A673 (cell line): ENCODE measurements around the gene TNFAIP2. TPM values are rescaled to one million over a fixed set of nuclear protein-coding genes. Genes with fewer than 3 reads are reported as not detected.
"Not testable (repeated sequence)": the region's sequence is repeated elsewhere in the genome, so short reads cannot be mapped to it uniquely, and the experiment has no call there.

Source experiments
- BruUV-seq: library from RNA; stranded (reverse); fragments of 400-500 nt; replicated peaks from 2 replicates; lab custom pipeline; 2021; lab: Mats Ljungman, UMichigan
- CTCF ChIA-PET: fragments of 300-600 bp; sonication (Branson Sonifier 250); formaldehyde crosslinking; loops from one replicate; lab custom pipeline; 2022; ENCODE audit warnings: antibody characterized with exemption; lab: Charles Lee
- POLR2A ChIA-PET: fragments of 300-600 bp; sonication (Branson Sonifier 250); formaldehyde crosslinking; loops from one replicate; lab custom pipeline; 2022; ENCODE audit warnings: antibody characterized with exemption; ENCODE audit not compliant: low non-redundant PET; lab: Charles Lee
- DNase-seq: peaks from one replicate; pipeline ENCODE4 v3.0.0-alpha.2; 2015; ENCODE audit warnings: low spot score
- H3K27ac ChIP-seq: fragments of 200-600 bp; sonication (generic); 2 replicates; pipeline ENCODE4 v1.5.1; 2016; ENCODE audit warnings: mixed run types, low read depth, mild to moderate bottlenecking, mixed read lengths, antibody characterized with exemption, low read length; ENCODE audit not compliant: poor library complexity, severe bottlenecking
- H3K27me3 ChIP-seq: fragments of 200-600 bp; sonication (generic); replicated peaks from 2 replicates; pipeline ENCODE4 v1.6.1; 2017; ENCODE audit warnings: mixed run types, low read depth, mild to moderate bottlenecking, mixed read lengths, antibody characterized with exemption, low read length; ENCODE audit not compliant: insufficient read depth, poor library complexity
- H3K36me3 ChIP-seq: fragments of 200-600 bp; sonication (generic); 2 replicates; pipeline ENCODE4 v1.6.1; 2016; ENCODE audit warnings: mixed run types, mild to moderate bottlenecking, mixed read lengths, antibody characterized with exemption, low read length; ENCODE audit not compliant: insufficient read depth, poor library complexity, severe bottlenecking
- H3K4me1 ChIP-seq: fragments of 200-600 bp; sonication (generic); 2 replicates; pipeline ENCODE4 v1.6.1; 2017; ENCODE audit warnings: mixed run types, mild to moderate bottlenecking, mixed read lengths, antibody characterized with exemption, low read length; ENCODE audit not compliant: insufficient read depth, poor library complexity, severe bottlenecking
- H3K4me3 ChIP-seq: fragments of 200-600 bp; sonication (generic); 2 replicates; pipeline ENCODE4 v1.5.1; 2016; ENCODE audit warnings: low read depth, mixed run types, mild to moderate bottlenecking, mixed read lengths, low read length; ENCODE audit not compliant: poor library complexity, severe bottlenecking
- H3K9me3 ChIP-seq: fragments of 200-600 bp; sonication (generic); 2 replicates; pipeline ENCODE4 v1.6.1; 2016; ENCODE audit warnings: mixed run types, low read depth, mild to moderate bottlenecking, mixed read lengths, antibody characterized with exemption, low read length; ENCODE audit not compliant: poor library complexity, severe bottlenecking
- CTCF ChIP-seq: fragments of 300-800, 200-600 bp; sonication (generic); conservative IDR thresholded peaks from 2 replicates; pipeline ENCODE4 v1.5.1; 2017; ENCODE audit warnings: low read depth, mild to moderate bottlenecking, antibody characterized with exemption, low read length, moderate library complexity, mixed read lengths
- EZH2 ChIP-seq: fragments of 200-600 bp; sonication (generic); IDR thresholded peaks from 2 replicates; pipeline ENCODE4 v1.6.1; 2017; ENCODE audit warnings: borderline replicate concordance, low read depth, mild to moderate bottlenecking, mixed read lengths, antibody characterized with exemption, low read length; ENCODE audit not compliant: poor library complexity, severe bottlenecking
- intact Hi-C: fragments of 100-400 bp; cut with micrococcal nuclease; formaldehyde crosslinking; loops from one replicate; pipeline ENCODE4 v1.10.0; 2022; ENCODE audit not compliant: unreplicated experiment
- total RNA-seq: library from RNA; stranded (reverse); gene quantifications from 2 replicates; pipeline ENCODE4 v1.2.3, GENCODE V29; 2021

TNFAIP2 gene
- total RNA-seq, 1 experiment from 2014 or later: 5.5 TPM

- BruUV-seq: no TSS peak
- H3K27ac ChIP-seq: no peak overlapping the region
- TF ChIP-seq EZH2 (no peak), CTCF (no peak)
- intact Hi-C loops: no loop called here
- no peaks in the 10 kb centered on the region for H3K27me3 ChIP-seq
- POLR2A ChIA-PET: no interaction called here
- peaks cover 9% of the 10 kb centered on the region for H3K4me1 ChIP-seq
- DNase-seq: no peak
- H3K4me3 ChIP-seq: no peak overlapping the region
- H3K36me3 ChIP-seq: no peaks in the 10 kb centered on the region
- no peaks in the 10 kb centered on the region for H3K9me3 ChIP-seq
- CTCF ChIA-PET: interaction anchor here (0.7 kb wide), 1 partner anchor 33 kb away, joined by 4 read pairs; no protein-coding TSS in a partner anchor
Observed at GRCh38 chr14:103116636-103117035, 6.6 kb upstream of the TNFAIP2 start.

- H3K36me3 ChIP-seq, intact Hi-C loops, H3K27ac ChIP-seq, POLR2A ChIA-PET, H3K27me3 ChIP-seq, DNase-seq, BruUV-seq, H3K9me3 ChIP-seq, H3K4me3 ChIP-seq: not testable (repeated sequence)
- CTCF ChIA-PET: interaction anchor here (0.7 kb wide), 1 partner anchor 32 kb away, joined by 4 read pairs; no protein-coding TSS in a partner anchor
- H3K4me1 ChIP-seq: peaks cover 18% of the 10 kb centered on the region
Observed at GRCh38 chr14:103117499-103117898, 5.8 kb upstream of the TNFAIP2 start.

GRCh38 chr14:103118018-103118662 is 5.1 kb upstream of the TNFAIP2 start:
- Histone ChIP-seq H3K4me3 (no peak overlapping the region), H3K4me1 (peaks cover 24% of the 10 kb centered on the region), H3K36me3 (no peaks in the 10 kb centered on the region), H3K27me3 (no peaks in the 10 kb centered on the region), H3K9me3 (no peaks in the 10 kb centered on the region), H3K27ac (no peak overlapping the region)
- BruUV-seq: no TSS peak
- TF ChIP-seq CTCF (no peak), EZH2 (no peak)
- intact Hi-C loops: no loop called here
- no peak for DNase-seq
- CTCF ChIA-PET: interaction anchor here (1.6 kb wide), 1 partner anchor 13 kb away, joined by 5 read pairs; no protein-coding TSS in a partner anchor
- POLR2A ChIA-PET: no interaction called here
